Uterus (tissue), 4 donors: Measurements from ENCODE around the gene SNAPC2. TPM values are rescaled to one million over a fixed set of nuclear protein-coding genes. Genes with fewer than 3 reads are reported as not detected.
"Not testable (repeated sequence)": the region's sequence is repeated elsewhere in the genome, so short reads cannot be mapped to it uniquely, and the experiment has no call there.

Experiments
- DNase-seq, 2 donors: peaks; one replicate each; pipeline ENCODE4 v3.0.0-alpha.2; 2019 to 2020
- H3K27ac ChIP-seq, 2 donors: fragments of 200-600 bp; sonication (generic); 1 replicate in 1 of 2; 2 replicates in 1 of 2; pipeline ENCODE4 v1.5.1; 2016 to 2018
- H3K27me3 ChIP-seq, 2 donors: fragments of 200-600 bp; sonication (generic); one replicate each; pipeline ENCODE4 v1.5.1; 2018 to 2019; ENCODE audit warnings: control low read depth in 1 of 2
- H3K36me3 ChIP-seq, 2 donors: fragments of 200-600 bp; sonication (generic); one replicate each; pipeline ENCODE4 v1.5.1; 2019; ENCODE audit warnings: control low read depth in 1 of 2
- H3K4me1 ChIP-seq, 2 donors: fragments of 200-600 bp; sonication (generic); one replicate each; pipeline ENCODE4 v1.5.1; 2018 to 2019; ENCODE audit warnings: control low read depth in 1 of 2
- H3K4me3 ChIP-seq, 2 donors: fragments of 200-600 bp; sonication (generic); 1 replicate in 1 of 2; 2 replicates in 1 of 2; pipeline ENCODE4 v1.5.1; 2018 to 2019; ENCODE audit warnings: mild to moderate bottlenecking in 1 of 2
- H3K9me3 ChIP-seq, 2 donors: fragments of 200-600 bp; sonication (generic); one replicate each; pipeline ENCODE4 v1.5.1; 2019; ENCODE audit warnings: control low read depth in 1 of 2
- POLR2A ChIP-seq, 2 donors: fragments of 450-650 bp; IDR thresholded peaks; one replicate each; pipeline ENCODE4 v1.6.1; 2016; ENCODE audit warnings: antibody characterized with exemption in 2 of 2, mild to moderate bottlenecking in 1 of 2, moderate library complexity in 1 of 2
- intact Hi-C: fragments of 100-400 bp; cut with DNase I; formaldehyde crosslinking; loops from one replicate; pipeline ENCODE4 v1.15.1; 2023; ENCODE audit warnings: low total_unique reads
- total RNA-seq, 4 donors: library from RNA; depleted of rRNA in 3 of 4; stranded (reverse); fragments of >200 nt in 3 of 4; gene quantifications; one replicate each; pipeline versions ENCODE4 v1.1.0 to v1.2.4, GENCODE V29; 2014 to 2023
- TF ChIP-seq, protein P1 (sequence below), 4 experiments: fragments of 200-600 bp in 2 of 4; fragments of 450-650 bp in 2 of 4; sonication (generic) in 2 of 4; IDR thresholded peaks; one replicate each; pipeline ENCODE4 v1.5.1; 2016 to 2019; ENCODE audit warnings: antibody characterized with exemption in 4 of 4, mild to moderate bottlenecking in 2 of 4, moderate library complexity in 1 of 4
- donor health status: DM: yes; HTN: yes; CAD: no.

Gene SNAPC2
- total RNA-seq, 4 donors from 2014 or later, result 11.8 to 66.8 (median 19.0) TPM

DNA sequence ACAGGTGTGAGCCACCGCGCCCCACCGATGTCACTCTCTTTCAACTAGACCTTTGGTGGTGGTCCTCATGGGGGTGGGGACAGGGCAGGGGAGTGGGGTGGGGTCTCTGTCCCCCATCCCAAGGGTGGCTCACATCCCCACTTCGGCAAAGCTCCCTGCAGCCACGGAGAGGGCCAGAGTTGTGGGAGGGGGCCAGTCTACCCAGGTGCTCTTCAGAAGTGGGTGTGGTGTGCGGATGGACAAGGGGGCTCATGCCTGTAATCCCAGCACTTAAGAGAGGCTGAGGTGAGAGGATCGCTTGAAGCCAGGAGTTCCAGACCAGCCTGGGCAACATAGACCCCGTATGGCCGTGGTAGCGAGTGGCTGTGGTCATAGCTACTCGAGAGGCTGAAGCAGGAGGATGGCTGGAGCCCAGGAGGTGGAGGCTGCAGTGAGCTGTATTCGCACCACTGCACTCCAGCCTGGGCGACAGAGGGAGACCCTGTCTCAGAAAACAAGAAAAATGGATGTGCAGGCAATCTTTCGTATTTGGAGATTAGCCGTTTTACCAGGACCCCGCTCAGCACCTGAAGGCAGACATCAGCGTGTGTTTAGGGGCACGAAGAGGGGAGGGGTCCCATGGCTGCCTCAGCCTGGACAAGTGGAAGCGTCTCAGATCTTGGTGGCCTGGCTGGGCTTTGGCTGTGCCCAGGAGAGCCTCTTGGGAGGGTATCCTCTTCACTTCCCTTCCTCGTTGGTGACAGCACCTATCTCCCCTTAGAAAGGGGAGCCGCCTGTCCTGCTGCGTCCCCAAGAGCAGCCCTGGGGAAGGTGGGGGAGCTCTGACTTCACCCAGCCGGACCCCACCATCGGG lies 4.7 kb upstream of the SNAPC2 start:
- Histone ChIP-seq H3K4me1 (peaks cover 0 to 23% of the 10 kb centered on the region in 2 donors), H3K9me3 (no peaks in the 10 kb centered on the region), H3K27ac (no peak overlapping the region), H3K27me3 (peaks cover 6 to 7% of the 10 kb centered on the region in 2 donors), H3K4me3 (no peak overlapping the region), H3K36me3 (no peaks in the 10 kb centered on the region)
- peak in 1 of 2 donors; percentile 12 for DNase-seq
- no peak for TF ChIP-seq POLR2A (IDR thresholded peaks at IDR 0.05)
- TF ChIP-seq, protein P1, sequence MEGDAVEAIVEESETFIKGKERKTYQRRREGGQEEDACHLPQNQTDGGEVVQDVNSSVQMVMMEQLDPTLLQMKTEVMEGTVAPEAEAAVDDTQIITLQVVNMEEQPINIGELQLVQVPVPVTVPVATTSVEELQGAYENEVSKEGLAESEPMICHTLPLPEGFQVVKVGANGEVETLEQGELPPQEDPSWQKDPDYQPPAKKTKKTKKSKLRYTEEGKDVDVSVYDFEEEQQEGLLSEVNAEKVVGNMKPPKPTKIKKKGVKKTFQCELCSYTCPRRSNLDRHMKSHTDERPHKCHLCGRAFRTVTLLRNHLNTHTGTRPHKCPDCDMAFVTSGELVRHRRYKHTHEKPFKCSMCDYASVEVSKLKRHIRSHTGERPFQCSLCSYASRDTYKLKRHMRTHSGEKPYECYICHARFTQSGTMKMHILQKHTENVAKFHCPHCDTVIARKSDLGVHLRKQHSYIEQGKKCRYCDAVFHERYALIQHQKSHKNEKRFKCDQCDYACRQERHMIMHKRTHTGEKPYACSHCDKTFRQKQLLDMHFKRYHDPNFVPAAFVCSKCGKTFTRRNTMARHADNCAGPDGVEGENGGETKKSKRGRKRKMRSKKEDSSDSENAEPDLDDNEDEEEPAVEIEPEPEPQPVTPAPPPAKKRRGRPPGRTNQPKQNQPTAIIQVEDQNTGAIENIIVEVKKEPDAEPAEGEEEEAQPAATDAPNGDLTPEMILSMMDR (IDR thresholded peaks at IDR 0.05), result no peak
- intact Hi-C loops, result no loop called here

DNA sequence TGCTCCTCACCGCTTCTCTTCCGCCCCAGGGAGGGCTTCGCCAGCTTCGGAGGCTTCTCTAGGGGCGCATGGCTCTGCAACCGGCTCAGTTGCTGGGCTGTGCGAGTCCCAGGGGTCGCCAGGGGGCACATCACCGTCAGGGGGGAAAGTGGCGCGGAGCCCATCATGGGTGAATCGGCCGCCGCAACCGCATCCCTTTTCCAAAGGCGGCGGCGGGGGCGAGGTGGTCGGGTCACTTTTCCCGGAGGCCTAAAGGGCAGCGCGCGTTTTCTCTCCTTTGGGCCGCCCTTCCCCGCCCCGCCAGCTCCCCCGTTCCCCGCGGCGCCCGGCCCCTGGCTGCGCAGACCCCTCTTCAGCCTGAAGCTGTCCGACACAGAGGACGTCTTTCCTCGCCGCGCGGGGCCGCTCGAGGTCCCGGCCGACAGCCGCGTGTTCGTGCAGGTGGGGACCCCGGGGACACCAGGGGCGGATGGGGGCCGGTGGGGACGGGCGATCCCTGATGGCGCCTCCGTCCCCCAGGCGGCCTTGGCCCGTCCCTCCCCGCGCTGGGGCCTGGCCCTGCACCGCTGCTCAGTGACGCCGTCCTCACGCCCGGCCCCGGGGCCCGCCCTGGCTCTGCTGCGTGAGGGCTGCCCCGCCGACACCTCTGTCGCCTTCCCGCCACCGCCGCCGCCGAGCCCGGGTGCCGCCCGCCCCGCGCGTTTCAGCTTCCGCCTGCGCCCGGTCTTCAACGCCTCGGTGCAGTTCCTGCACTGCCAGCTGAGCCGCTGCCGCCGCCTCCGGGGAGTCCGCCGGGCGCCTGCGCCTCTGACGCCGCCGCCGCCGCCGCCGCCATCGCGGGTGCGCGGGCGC lies 3.8 kb upstream of the SNAPC2 start:
- peaks cover 6 to 7% of the 10 kb centered on the region in 2 donors for H3K27me3 ChIP-seq
- intact Hi-C loops, result no loop called here
- H3K4me3 ChIP-seq, result peak overlapping the region in 1 of 2 donors; percentile 14
- H3K36me3 ChIP-seq, result no peaks in the 10 kb centered on the region
- peaks cover 2 to 24% of the 10 kb centered on the region in 2 donors for H3K4me1 ChIP-seq
- DNase-seq, result no peak
- H3K27ac ChIP-seq, result peak overlapping the region in 1 of 2 donors; percentile 60
- no peaks in the 10 kb centered on the region for H3K9me3 ChIP-seq
- no peak for TF ChIP-seq POLR2A (IDR thresholded peaks at IDR 0.05)
- TF ChIP-seq, protein P1 (IDR thresholded peaks at IDR 0.05), result peak in 1 of 4 experiments; percentile 2

DNA sequence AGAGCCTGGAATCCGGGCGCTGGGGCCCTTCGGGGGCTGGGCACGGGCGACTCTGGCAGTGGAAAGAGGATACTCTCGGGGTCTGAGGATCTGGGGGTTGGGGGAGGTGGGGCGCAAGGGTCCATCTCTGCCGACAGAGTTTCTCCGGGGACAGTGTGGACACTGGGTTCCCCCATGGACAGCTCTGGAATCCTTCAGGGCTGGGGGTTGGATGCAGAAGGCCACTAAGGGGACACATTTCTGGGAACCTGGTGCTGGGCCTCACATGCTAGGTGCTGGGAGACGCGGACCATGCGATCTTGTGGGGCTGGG lies 3.2 kb upstream of the SNAPC2 start:
- no peaks in the 10 kb centered on the region for H3K9me3 ChIP-seq
- H3K27ac ChIP-seq, result peak overlapping the region; percentile 13 to 60
- DNase-seq, result no peak
- H3K27me3 ChIP-seq, result peaks cover 6 to 7% of the 10 kb centered on the region in 2 donors
- peaks cover 8 to 29% of the 10 kb centered on the region in 2 donors for H3K4me1 ChIP-seq
- intact Hi-C loops, result no loop called here
- H3K4me3 ChIP-seq, result peak overlapping the region in 1 of 2 donors; percentile 14
- TF ChIP-seq POLR2A (IDR thresholded peaks at IDR 0.05), result no peak
- H3K36me3 ChIP-seq, result no peaks in the 10 kb centered on the region

DNA sequence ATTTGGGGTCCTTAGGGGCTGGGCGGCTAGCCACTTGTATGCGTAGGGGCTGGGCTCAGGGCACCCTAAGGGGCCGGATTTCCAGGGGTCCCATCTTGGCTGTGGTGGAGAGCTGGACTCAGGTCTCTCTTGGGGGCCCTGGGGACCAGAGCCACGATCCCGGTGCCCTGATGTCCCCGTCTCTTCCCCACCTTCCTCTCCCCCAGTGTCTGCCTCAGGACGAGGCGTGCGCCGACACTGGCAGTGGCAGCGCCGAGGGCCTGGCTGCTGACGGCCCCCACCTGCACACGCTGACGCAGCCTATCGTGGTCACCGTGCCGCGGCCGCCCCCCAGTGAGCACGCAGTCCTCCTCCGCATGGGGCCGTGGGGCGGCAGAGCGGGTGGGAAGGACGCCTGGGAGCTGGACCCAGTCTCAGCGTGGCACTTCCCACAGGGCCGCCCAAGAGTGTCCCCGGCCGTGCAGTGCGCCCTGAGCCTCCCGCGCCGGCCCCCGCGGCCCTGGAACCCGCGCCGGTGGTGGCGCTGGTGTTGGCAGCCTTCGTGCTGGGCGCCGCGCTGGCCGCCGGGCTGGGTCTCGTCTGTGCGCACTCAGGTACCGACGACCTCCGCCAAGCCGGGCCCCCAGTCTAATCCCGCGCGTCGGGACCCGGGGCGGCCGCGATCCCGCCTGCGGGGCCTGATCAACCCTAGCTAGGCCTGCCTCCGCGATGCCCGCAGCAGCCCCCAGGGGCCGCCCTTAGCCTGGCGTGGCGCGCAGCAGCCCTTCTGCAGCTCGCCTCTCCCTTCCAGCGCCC lies 2.7 kb upstream of the SNAPC2 start:
- TF ChIP-seq, protein P1 (IDR thresholded peaks at IDR 0.05), result peak; percentile 54 to 81 (median 78)
- TF ChIP-seq POLR2A (IDR thresholded peaks at IDR 0.05), result peak in 1 of 2 donors; percentile 28
- H3K4me3 ChIP-seq, result peak overlapping the region in 1 of 2 donors; percentile 20
- peak; percentile 61 to 62 for DNase-seq
- H3K4me1 ChIP-seq, result peaks cover 14 to 35% of the 10 kb centered on the region in 2 donors
- intact Hi-C loops, result no loop called here
- peaks cover 6 to 7% of the 10 kb centered on the region in 2 donors for H3K27me3 ChIP-seq
- H3K27ac ChIP-seq, result peak overlapping the region; percentile 13 to 60
- H3K9me3 ChIP-seq, result no peaks in the 10 kb centered on the region
- no peaks in the 10 kb centered on the region for H3K36me3 ChIP-seq

DNA sequence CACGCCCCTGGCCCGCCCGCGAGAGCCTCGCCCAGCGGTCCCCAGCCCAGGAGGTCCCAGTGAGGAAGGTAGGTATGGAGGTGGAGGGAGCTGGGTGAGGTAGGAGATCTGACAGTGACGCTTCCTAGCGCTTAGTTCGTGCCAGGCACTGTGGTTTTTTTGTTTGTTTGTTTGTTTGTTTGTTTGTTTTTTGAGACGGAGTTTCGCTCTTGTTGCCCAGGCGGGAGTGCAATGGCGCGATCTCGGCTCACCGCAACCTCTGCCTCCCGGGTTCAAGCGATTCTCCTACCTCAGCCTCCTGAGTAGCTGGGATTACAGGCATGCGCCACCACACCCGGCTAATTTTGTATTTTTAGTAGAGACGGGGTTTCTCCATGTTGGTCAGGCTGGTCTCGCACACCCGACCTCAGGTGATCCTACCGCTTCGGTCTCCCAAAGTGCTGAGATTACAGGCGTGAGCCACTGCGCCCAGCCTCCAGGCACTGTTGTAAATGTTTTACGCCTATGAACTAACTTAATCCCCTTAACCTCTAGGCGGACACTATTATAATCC lies 2.0 kb upstream of the SNAPC2 start:
- peaks cover 19 to 38% of the 10 kb centered on the region in 2 donors for H3K4me1 ChIP-seq
- H3K9me3 ChIP-seq, H3K36me3 ChIP-seq, H3K27me3 ChIP-seq, DNase-seq, intact Hi-C loops: not testable (repeated sequence)
- peak overlapping the region in 1 of 2 donors; percentile 60 for H3K27ac ChIP-seq
- H3K4me3 ChIP-seq, result peak overlapping the region in 1 of 2 donors; percentile 20
